Rectal smooth muscle tissue (tissue), 1 donor: ENCODE data around the gene ZNF385C.
"Not testable (repeated sequence)": the region's sequence is repeated elsewhere in the genome, so short reads cannot be mapped to it uniquely, and the experiment has no call there.

Experiments
- H3K27ac ChIP-seq: one replicate; pipeline ENCODE4 v1.7.0; 2013; ENCODE audit warnings: low read depth, low read length, inconsistent platforms
- H3K27me3 ChIP-seq: one replicate; pipeline ENCODE4 v1.7.0; 2013; ENCODE audit warnings: low read length; ENCODE audit not compliant: control insufficient read depth, insufficient read depth
- H3K36me3 ChIP-seq: one replicate; pipeline ENCODE4 v1.7.0; 2013; ENCODE audit warnings: low read length; ENCODE audit not compliant: control insufficient read depth, insufficient read depth
- H3K4me1 ChIP-seq: one replicate; pipeline ENCODE4 v1.7.0; 2013; ENCODE audit warnings: low read length; ENCODE audit not compliant: control insufficient read depth, insufficient read depth
- H3K4me3 ChIP-seq: one replicate; pipeline ENCODE4 v1.7.0; 2013; ENCODE audit warnings: low read length
- H3K9ac ChIP-seq: one replicate; pipeline ENCODE4 v1.7.0; 2013; ENCODE audit warnings: low read length

The ZNF385C gene, protein sequence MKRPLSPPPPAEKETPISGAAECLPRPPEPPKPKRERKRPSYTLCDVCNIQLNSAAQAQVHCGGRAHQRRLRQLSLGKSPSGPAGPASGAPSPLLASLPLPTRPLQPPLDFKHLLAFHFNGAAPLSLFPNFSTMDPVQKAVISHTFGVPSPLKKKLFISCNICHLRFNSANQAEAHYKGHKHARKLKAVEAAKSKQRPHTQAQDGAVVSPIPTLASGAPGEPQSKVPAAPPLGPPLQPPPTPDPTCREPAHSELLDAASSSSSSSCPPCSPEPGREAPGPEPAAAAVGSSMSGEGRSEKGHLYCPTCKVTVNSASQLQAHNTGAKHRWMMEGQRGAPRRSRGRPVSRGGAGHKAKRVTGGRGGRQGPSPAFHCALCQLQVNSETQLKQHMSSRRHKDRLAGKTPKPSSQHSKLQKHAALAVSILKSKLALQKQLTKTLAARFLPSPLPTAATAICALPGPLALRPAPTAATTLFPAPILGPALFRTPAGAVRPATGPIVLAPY

DNA sequence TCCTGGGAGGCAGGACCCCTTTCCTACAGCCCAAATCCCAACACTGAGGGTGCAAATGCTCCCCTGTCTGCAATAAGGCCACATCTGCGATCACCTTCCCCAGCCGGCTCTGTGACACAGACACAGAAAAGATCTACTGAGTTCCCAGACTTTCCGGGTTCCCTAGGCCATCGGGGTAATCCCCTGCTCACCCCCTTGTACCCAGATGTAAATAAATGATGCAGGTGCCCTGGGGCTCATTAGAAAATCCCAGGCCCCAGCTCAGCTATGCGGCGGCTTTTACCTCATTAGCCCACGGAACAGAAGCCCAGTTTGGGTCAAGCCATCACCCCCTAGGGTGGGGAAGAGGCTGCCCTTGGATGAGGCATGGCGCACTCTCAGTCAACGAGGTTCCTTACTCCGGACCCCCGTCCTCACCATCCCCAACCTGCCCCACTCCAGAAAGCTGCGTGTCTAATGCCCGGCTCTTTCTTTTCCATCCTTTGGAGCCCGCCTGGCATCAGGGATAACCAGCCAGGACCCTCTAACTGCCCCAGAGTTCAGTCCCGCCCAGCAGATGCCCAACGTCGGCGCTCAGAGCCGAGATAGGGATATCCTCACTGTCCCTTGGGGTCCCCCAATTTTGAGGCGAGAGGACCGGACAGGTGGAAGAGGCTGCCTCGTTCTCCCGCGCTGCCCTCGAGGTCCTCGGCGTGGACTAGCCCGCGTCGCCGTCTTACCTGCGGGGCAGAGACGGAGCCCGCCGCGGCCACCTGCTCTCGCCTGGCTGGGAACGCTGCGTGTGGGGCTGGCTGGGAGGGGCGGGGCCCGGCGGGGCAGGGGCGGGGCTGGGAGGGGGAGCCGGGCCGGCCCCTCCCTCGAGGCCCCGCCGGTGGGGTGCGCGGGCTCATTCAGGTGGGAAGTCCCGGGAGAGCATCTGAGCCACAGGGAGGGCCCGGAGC lies at the start of gene ZNF385C:
ZNF385C (minus strand) TSS at position 783 of the 941 bp plus-strand sequence. CDS start 35,417 bp downstream, outside the sequence.
- H3K27me3 ChIP-seq: peaks cover 12% of the 10 kb centered on the region
- H3K9ac ChIP-seq: no peak within 1 kb of the TSS
- H3K4me1 ChIP-seq: no peaks in the 10 kb centered on the region
- no peaks in the 10 kb centered on the region for H3K36me3 ChIP-seq
- H3K4me3 ChIP-seq: no peak within 1 kb of the TSS
- H3K27ac ChIP-seq: no peak within 1 kb of the TSS

- Histone ChIP-seq H3K36me3 (peaks cover 14% of the 10 kb centered on the region), H3K9ac (no peak overlapping the region), H3K27me3 (no peaks in the 10 kb centered on the region), H3K27ac (no peak overlapping the region), H3K4me1 (no peaks in the 10 kb centered on the region), H3K4me3 (no peak overlapping the region)
Observed at GRCh38 chr17:42146911-42147607, 48.8 kb upstream of the ZNF385C start.

DNA sequence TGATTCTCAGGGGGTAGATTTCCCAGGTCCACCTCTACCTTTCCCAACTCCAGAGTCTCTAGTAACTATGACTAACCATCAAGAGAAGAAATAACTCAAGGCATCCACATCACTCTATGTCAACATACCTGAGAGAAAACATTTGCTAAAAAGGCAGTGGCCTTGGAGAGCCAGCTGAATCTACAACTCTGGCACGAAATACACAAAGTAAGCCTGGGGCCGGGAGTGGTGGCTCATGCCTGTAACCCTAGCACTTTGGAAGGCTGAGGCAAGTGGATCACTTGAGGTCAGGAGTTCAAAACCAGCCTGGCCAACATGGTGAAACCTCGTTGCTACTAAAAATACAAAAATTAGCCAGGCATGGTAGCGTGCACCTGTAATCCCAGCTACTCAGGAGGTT lies 44.9 kb upstream of the ZNF385C start:
- peaks cover 15% of the 10 kb centered on the region for H3K36me3 ChIP-seq
- H3K4me3 ChIP-seq, H3K27ac ChIP-seq, H3K27me3 ChIP-seq, H3K9ac ChIP-seq, H3K4me1 ChIP-seq: not testable (repeated sequence)

- Histone ChIP-seq H3K4me1 (peaks cover 10% of the 10 kb centered on the region), H3K4me3 (no peak overlapping the region), H3K27me3 (no peaks in the 10 kb centered on the region), H3K9ac (no peak overlapping the region), H3K27ac (no peak overlapping the region), H3K36me3 (peaks cover 15% of the 10 kb centered on the region)
Observed at GRCh38 chr17:42142371-42142896, 44.2 kb upstream of the ZNF385C start.

GRCh38 chr17:42141382-42141781 lies 43.1 kb upstream of the ZNF385C start:
- Histone ChIP-seq H3K36me3 (peaks cover 15% of the 10 kb centered on the region), H3K4me3 (no peak overlapping the region), H3K27me3 (no peaks in the 10 kb centered on the region), H3K4me1 (peaks cover 10% of the 10 kb centered on the region), H3K9ac (no peak overlapping the region), H3K27ac (no peak overlapping the region)

DNA sequence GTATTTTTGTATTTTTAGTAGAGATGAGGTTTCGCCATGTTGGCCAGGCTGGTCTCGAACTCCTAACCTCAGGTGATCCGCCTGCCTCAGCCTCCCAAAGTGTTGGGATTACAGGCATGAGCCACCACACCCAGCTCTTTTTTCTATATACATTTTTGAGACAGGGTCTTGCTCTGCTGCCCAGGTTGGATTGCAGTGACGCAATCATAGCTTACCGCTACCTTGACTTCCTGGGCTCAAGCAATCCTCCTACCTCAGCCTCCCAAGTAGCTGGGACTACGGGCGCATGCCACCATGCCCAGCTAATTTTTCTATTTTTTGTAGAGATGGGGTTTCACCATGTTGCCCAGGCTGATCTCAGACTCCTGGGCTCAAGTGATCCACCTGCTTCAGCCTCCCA lies 42.4 kb upstream of the ZNF385C start:
- H3K27me3 ChIP-seq, H3K4me3 ChIP-seq, H3K9ac ChIP-seq, H3K27ac ChIP-seq, H3K4me1 ChIP-seq: not testable (repeated sequence)
- H3K36me3 ChIP-seq: peaks cover 15% of the 10 kb centered on the region

DNA sequence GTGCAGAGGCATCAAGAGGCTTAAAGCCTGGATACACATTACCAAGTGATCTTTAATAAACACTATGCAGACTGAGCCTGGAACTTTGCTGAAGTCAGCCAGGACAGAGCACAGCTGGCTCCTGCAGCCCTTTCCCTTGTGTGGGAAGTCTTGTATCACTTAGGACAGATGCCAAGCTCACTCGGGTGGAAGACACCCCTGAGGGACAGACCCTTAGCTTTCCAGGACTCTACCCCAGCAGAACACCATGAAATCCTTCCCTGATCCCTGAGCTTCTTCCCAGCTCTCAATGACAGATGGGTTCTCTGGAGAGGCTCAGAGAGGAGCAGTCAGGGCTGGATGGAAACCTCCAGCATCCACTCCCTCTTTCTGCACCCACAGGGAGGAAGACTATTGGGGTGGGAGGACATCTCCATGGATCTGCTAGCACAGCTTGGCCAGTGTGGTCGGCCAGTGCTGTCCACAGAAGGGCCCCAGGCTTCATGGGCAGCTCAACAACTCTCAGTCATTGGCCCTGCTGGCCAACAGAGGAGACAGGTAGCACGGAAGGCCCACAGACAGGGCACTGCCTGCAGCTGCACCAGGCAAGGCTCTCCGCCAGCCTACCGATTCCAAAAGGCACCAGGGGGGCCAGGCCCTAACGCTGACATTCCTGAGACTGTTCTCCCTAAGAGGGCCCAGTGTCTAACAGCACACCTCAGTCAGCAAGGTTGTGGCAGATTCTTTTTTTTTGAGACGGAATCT lies 40.6 kb upstream of the ZNF385C start:
- peaks cover 15% of the 10 kb centered on the region for H3K36me3 ChIP-seq
- no peak overlapping the region for H3K9ac ChIP-seq

GRCh38 chr17:42136654-42137051 lies 38.4 kb upstream of the ZNF385C start:
- no peak overlapping the region for H3K27ac ChIP-seq
- peak overlapping the region; percentile 12 for H3K4me3 ChIP-seq
- H3K9ac ChIP-seq: no peak overlapping the region
- H3K27me3 ChIP-seq: no peaks in the 10 kb centered on the region
- H3K4me1 ChIP-seq: peaks cover 10% of the 10 kb centered on the region
- peaks cover 5% of the 10 kb centered on the region for H3K36me3 ChIP-seq

More for the DNA sequence above, 40.6 kb upstream of the ZNF385C start:
- H3K27me3 ChIP-seq: no peaks in the 10 kb centered on the region
- H3K27ac ChIP-seq: peak overlapping the region; percentile 30
- peaks cover 10% of the 10 kb centered on the region for H3K4me1 ChIP-seq
- H3K4me3 ChIP-seq: no peak overlapping the region

GRCh38 chr17:42135664-42136653 lies 37.7 kb upstream of the ZNF385C start:
- Histone ChIP-seq H3K4me1 (peaks cover 10% of the 10 kb centered on the region), H3K9ac (no peak overlapping the region), H3K4me3 (peak overlapping the region; percentile 12), H3K27me3 (no peaks in the 10 kb centered on the region), H3K27ac (peak overlapping the region; percentile 6), H3K36me3 (no peaks in the 10 kb centered on the region)

- Histone ChIP-seq H3K27me3 (no peaks in the 10 kb centered on the region), H3K27ac (no peak overlapping the region), H3K9ac (no peak overlapping the region), H3K36me3 (no peaks in the 10 kb centered on the region), H3K4me1 (peaks cover 10% of the 10 kb centered on the region), H3K4me3 (no peak overlapping the region)
Observed at GRCh38 chr17:42135151-42135550, 36.9 kb upstream of the ZNF385C start.
